Measurements from ENCODE around the gene DEFB124.

DEFB124 gene

DNA sequence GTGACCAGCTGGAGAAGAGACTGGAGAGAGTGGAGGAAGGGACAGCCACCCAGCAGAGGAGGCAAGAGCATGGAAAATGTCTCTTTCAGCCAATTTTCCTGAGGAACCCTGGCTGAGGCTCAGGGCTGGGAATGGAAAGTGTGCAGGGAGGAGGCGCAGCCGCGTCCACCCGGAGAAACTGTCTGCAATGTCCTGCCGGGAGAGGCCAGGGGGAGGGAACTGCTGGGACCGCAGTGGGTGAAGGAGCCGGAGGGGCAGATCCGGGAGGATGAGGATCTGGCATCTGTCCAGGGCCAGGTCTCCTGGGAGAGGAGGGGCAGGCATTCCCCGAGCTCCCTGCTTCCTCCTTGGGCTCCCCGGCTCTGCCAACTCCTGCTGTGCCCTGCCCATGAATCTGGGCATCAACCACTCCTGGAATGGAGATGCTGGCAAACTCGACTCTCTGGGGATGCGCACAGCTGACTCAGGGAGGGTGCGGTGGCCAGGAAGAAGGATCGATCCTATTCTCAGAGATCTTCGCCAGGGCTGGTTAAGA is 21.9 kb upstream of the DEFB124 start:
- Histone ChIP-seq H3K4me1 (ENCODE audit: low read length) (no peaks in the 10 kb centered on the region), H3K27me3 (ENCODE audit: low read depth, low read length) (peaks cover 22% of the 10 kb centered on the region), H3K36me3 (replicated peaks; ENCODE audit: low read depth, low read length) (no peaks in the 10 kb centered on the region), H3K4me2 (ENCODE audit: low read length) (no peak overlapping the region), H3K79me2 (ENCODE audit: low read length) (no peaks in the 10 kb centered on the region), H3K9ac (ENCODE audit: low read length) (no peak overlapping the region), H2AFZ (ENCODE audit: low read depth, low read length) (no peak overlapping the region), H3K9me3 (ENCODE audit: insufficient read depth, low read length) (no peaks in the 10 kb centered on the region), H4K20me1 (ENCODE audit: insufficient read depth, low read length) (no peaks in the 10 kb centered on the region), H3K27ac (ENCODE audit: low read length) (no peak overlapping the region), H3K4me3 (ENCODE audit: low read length) (no peak overlapping the region)
- TF ChIP-seq EZH2phosphoT487 (IDR thresholded peaks at IDR 0.05; ENCODE audit: low read depth) (no peak), CTCF (IDR thresholded peaks at IDR 0.05; ENCODE audit: low read depth, low read length) (no peak)

GRCh38 chr20:31494131-31494530 is 19.2 kb upstream of the DEFB124 start:
- H4K20me1 ChIP-seq (ENCODE audit: insufficient read depth, low read length): no peaks in the 10 kb centered on the region

DNA sequence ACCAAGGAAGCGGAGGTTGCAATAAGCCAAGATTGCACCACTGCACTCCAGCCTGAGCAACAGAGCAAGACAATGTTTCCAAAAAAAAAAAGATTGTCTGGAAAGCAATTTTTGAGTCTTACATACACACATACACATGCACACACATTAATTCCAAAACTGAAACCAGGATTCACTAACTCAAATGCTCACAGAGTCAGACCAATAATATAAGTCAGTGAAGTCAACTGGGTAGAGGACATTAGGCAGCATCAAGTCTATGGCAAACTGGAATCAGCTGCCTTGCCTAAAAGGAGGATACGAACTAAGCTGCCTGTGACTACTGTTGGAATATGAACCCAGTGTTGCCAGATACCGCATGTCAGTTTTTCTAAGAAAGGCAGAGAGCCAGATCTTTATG is 15.8 kb upstream of the DEFB124 start:
- Histone ChIP-seq H3K27ac (ENCODE audit: low read length) (no peak overlapping the region), H3K9me3 (ENCODE audit: insufficient read depth, low read length) (no peaks in the 10 kb centered on the region), H3K4me3 (ENCODE audit: low read length) (no peak overlapping the region), H2AFZ (ENCODE audit: low read depth, low read length) (no peak overlapping the region), H3K27me3 (ENCODE audit: low read depth, low read length) (peaks cover 11% of the 10 kb centered on the region), H3K36me3 (replicated peaks; ENCODE audit: low read depth, low read length) (no peaks in the 10 kb centered on the region), H3K79me2 (ENCODE audit: low read length) (no peaks in the 10 kb centered on the region), H3K9ac (ENCODE audit: low read length) (no peak overlapping the region), H3K4me2 (ENCODE audit: low read length) (no peak overlapping the region), H4K20me1 (ENCODE audit: insufficient read depth, low read length) (no peaks in the 10 kb centered on the region), H3K4me1 (ENCODE audit: low read length) (no peaks in the 10 kb centered on the region)
- TF ChIP-seq EZH2phosphoT487 (IDR thresholded peaks at IDR 0.05; ENCODE audit: low read depth) (no peak), CTCF (IDR thresholded peaks at IDR 0.05; ENCODE audit: low read depth, low read length) (no peak)

More at GRCh38 chr20:31494131-31494530, 19.2 kb upstream of the DEFB124 start:
- Histone ChIP-seq H3K4me2 (ENCODE audit: low read length) (no peak overlapping the region), H3K79me2 (ENCODE audit: low read length) (no peaks in the 10 kb centered on the region), H3K4me3 (ENCODE audit: low read length) (no peak overlapping the region), H3K9ac (ENCODE audit: low read length) (no peak overlapping the region), H2AFZ (ENCODE audit: low read depth, low read length) (no peak overlapping the region), H3K27me3 (ENCODE audit: low read depth, low read length) (peaks cover 22% of the 10 kb centered on the region), H3K4me1 (ENCODE audit: low read length) (no peaks in the 10 kb centered on the region), H3K36me3 (replicated peaks; ENCODE audit: low read depth, low read length) (no peaks in the 10 kb centered on the region), H3K9me3 (ENCODE audit: insufficient read depth, low read length) (no peaks in the 10 kb centered on the region), H3K27ac (ENCODE audit: low read length) (no peak overlapping the region)
- no peak for TF ChIP-seq CTCF (IDR thresholded peaks at IDR 0.05; ENCODE audit: low read depth, low read length)
- TF ChIP-seq EZH2phosphoT487 (IDR thresholded peaks at IDR 0.05; ENCODE audit: low read depth): no peak

DNA sequence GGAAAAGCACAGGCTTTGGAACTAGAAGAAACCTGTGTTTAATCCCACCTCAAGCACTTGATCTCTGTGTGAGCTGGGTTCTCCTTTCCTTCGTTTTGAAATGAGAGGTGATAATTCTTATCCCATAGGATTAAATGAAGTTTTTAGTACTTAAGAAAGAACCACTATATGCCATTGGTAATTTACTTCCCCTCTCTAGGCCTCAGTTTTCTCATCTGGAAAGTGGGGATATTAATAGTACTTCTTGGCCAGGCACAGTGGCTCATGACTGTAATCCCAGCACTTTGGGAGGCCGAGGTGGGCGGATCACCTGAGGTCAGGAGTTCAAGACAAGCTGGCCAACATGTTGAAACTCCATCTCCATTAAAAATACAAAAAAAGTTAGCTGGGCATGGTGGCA is 14.2 kb upstream of the DEFB124 start:
- H3K27ac ChIP-seq (ENCODE audit: low read length): no peak overlapping the region
- H3K36me3 ChIP-seq (replicated peaks; ENCODE audit: low read depth, low read length): no peaks in the 10 kb centered on the region
- H3K4me2 ChIP-seq (ENCODE audit: low read length): no peak overlapping the region
- TF ChIP-seq CTCF (IDR thresholded peaks at IDR 0.05; ENCODE audit: low read depth, low read length): no peak
- TF ChIP-seq EZH2phosphoT487 (IDR thresholded peaks at IDR 0.05; ENCODE audit: low read depth): no peak
- H3K9me3 ChIP-seq (ENCODE audit: insufficient read depth, low read length): no peaks in the 10 kb centered on the region
- H3K27me3 ChIP-seq (ENCODE audit: low read depth, low read length): no peaks in the 10 kb centered on the region
- no peaks in the 10 kb centered on the region for H4K20me1 ChIP-seq (ENCODE audit: insufficient read depth, low read length)
- H3K4me3 ChIP-seq (ENCODE audit: low read length): no peak overlapping the region
- H3K9ac ChIP-seq (ENCODE audit: low read length): no peak overlapping the region
- H3K79me2 ChIP-seq (ENCODE audit: low read length): no peaks in the 10 kb centered on the region
- no peak overlapping the region for H2AFZ ChIP-seq (ENCODE audit: low read depth, low read length)
- H3K4me1 ChIP-seq (ENCODE audit: low read length): no peaks in the 10 kb centered on the region
